Upper lobe of right lung (tissue), 1 donor: ENCODE data around the gene GOLGA6A. TPM values are rescaled to one million over a fixed set of nuclear protein-coding genes. Genes with fewer than 3 reads are reported as not detected.
"Not testable (repeated sequence)": the region's sequence is repeated elsewhere in the genome, so short reads cannot be mapped to it uniquely, and the experiment has no call there.

Source experiments
- ATAC-seq: fragments of 200-7000 bp; cut with Tn5 transposase; one replicate; pipeline ENCODE4 v1.9.1; 2020; ENCODE audit warnings: mild to moderate bottlenecking, moderate library complexity
- DNase-seq: peaks from one replicate; pipeline ENCODE4 v3.0.0-alpha.2; 2020
- H3K27ac ChIP-seq: fragments of 200-600 bp; one replicate; pipeline ENCODE4 v1.8.0; 2022
- H3K27me3 ChIP-seq: fragments of 200-600 bp; one replicate; pipeline ENCODE4 v1.8.0; 2022; ENCODE audit warnings: mild to moderate bottlenecking
- H3K36me3 ChIP-seq: fragments of 200-600 bp; one replicate; pipeline ENCODE4 v1.8.0; 2022
- H3K4me1 ChIP-seq: fragments of 200-600 bp; one replicate; pipeline ENCODE4 v1.8.0; 2022
- H3K4me3 ChIP-seq: fragments of 200-600 bp; one replicate; pipeline ENCODE4 v1.8.0; 2022; ENCODE audit warnings: mild to moderate bottlenecking
- H3K9me3 ChIP-seq: fragments of 200-600 bp; one replicate; pipeline ENCODE4 v1.8.0; 2022
- intact Hi-C: fragments of 100-400 bp; cut with DNase I; formaldehyde crosslinking; loops from one replicate; pipeline ENCODE4 v1.11.0; 2022
- long read RNA-seq: library from polyadenylated mRNA; unstranded; transcript quantifications from one replicate; pipeline ENCODE4 v2.0.0, GENCODE V29; 2021
- total RNA-seq: library from RNA; stranded (reverse); fragmentation: NEBNext Ultra II Directional; extraction: Animal tissue kit (Norgen Biotek cat#: 25700); gene quantifications from one replicate; pipeline ENCODE4 v1.2.1, GENCODE V29; 2021
- TF ChIP-seq, protein P1 (sequence below): fragments of 200-600 bp; IDR thresholded peaks from one replicate; pipeline ENCODE4 v1.8.0; 2022; ENCODE audit warnings: antibody characterized with exemption
- donor health status: DM: no; HTN: yes; CAD: no; lungs with severe emphysema.

Gene GOLGA6A, protein sequence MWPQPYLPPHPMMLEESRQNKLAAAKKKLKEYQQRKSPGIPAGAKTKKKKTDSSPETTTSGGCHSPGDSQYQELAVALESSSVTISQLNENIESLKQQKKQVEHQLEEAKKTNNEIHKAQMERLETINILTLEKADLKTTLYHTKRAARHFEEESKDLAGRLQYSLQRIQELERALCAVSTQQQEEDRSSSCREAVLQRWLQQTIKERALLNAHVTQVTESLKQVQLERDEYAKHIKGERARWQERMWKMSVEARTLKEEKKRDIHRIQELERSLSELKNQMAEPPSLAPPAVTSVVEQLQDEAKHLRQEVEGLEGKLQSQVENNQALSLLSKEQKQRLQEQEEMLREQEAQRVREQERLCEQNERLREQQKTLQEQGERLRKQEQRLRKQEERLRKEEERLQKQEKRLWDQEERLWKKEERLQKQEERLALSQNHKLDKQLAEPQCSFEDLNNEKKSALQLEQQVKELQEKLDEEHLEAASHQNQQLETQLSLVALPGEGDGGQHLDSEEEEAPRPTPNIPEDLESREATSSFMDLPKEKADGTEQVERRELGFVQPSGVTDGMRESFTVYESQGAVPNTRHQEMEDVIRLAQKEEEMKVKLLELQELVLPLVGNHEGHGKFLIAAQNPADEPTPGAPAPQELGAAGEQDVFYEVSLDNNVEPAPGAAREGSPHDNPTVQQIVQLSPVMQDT
- not detected for total RNA-seq
- long read RNA-seq, result 0 reads

DNA sequence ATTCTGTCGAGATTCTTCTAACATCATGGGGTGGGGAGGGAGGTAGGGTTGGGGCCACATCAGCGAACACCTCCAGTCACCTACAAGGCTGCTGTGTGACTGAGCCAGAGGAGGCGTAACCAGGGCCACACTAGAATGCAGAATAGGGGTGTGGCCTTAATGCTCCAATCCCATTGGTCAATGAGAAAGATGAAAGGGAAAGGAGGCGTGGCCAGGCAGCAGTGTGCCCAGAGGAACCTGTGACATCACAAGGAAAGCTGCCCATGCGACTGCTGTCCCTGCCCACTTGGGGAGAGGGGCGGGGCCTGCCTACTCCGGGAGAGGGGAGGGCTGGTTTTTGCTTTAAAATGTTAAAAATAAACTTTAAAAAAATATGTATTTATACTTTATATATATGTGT lies at the start of gene GOLGA6A:
Gene GOLGA6A, minus strand, starts transcription at position 101 of the 400 bp plus-strand sequence. Its CDS starts 41 bp downstream, at position 60.
- H3K4me1 ChIP-seq, H3K27me3 ChIP-seq, intact Hi-C loops, H3K27ac ChIP-seq, DNase-seq, H3K36me3 ChIP-seq, H3K9me3 ChIP-seq, H3K4me3 ChIP-seq, ATAC-seq: not testable (repeated sequence)

DNA sequence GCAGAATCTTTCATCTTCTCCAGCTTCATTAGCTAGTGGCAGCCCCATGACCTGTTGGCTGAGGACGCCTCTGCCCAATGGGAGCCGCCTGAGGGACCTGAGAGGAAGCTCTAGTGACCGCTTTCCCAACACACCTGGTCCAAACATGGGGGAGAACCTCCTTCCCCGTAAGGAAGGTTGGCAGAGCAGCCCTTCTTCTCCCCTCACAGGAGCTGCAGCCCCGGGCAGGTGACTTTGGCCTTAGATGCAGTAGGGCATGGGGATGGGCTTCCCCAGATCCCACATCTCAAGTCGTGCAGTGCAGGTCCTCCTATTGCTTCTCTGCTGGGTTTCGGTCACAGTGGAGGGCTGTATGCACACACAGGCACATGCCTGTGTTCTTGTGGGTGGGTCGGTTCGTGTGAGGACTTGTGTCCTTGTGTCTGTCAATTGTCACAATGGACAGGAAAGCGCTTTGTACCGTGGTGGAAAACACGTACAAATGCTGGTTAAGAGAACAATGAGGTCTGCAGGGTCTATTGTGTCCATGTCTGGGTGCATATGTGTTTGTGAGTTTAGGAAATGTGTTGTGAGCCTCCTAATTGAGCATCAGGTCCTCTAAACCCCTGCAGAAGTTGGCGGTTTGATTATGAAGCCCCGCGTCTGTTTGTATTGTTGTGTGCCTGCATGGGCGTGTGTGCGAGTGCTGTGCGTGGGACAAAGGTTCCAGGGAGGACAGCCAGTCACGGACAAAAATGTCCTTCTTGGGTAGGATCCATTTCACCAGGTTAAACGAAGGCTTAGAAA lies 49.5 kb upstream of the GOLGA6A start:
- no peaks in the 10 kb centered on the region for H3K36me3 ChIP-seq
- H3K27me3 ChIP-seq, result peaks cover 94% of the 10 kb centered on the region
- DNase-seq (no peak), ATAC-seq (no peak)
- no peak overlapping the region for H3K27ac ChIP-seq
- TF ChIP-seq, protein P1, sequence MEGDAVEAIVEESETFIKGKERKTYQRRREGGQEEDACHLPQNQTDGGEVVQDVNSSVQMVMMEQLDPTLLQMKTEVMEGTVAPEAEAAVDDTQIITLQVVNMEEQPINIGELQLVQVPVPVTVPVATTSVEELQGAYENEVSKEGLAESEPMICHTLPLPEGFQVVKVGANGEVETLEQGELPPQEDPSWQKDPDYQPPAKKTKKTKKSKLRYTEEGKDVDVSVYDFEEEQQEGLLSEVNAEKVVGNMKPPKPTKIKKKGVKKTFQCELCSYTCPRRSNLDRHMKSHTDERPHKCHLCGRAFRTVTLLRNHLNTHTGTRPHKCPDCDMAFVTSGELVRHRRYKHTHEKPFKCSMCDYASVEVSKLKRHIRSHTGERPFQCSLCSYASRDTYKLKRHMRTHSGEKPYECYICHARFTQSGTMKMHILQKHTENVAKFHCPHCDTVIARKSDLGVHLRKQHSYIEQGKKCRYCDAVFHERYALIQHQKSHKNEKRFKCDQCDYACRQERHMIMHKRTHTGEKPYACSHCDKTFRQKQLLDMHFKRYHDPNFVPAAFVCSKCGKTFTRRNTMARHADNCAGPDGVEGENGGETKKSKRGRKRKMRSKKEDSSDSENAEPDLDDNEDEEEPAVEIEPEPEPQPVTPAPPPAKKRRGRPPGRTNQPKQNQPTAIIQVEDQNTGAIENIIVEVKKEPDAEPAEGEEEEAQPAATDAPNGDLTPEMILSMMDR, result no peak
- H3K4me1 ChIP-seq, result peaks cover 15% of the 10 kb centered on the region
- intact Hi-C loops, result no loop called here
- no peak overlapping the region for H3K4me3 ChIP-seq
- H3K9me3 ChIP-seq, result no peaks in the 10 kb centered on the region

DNA sequence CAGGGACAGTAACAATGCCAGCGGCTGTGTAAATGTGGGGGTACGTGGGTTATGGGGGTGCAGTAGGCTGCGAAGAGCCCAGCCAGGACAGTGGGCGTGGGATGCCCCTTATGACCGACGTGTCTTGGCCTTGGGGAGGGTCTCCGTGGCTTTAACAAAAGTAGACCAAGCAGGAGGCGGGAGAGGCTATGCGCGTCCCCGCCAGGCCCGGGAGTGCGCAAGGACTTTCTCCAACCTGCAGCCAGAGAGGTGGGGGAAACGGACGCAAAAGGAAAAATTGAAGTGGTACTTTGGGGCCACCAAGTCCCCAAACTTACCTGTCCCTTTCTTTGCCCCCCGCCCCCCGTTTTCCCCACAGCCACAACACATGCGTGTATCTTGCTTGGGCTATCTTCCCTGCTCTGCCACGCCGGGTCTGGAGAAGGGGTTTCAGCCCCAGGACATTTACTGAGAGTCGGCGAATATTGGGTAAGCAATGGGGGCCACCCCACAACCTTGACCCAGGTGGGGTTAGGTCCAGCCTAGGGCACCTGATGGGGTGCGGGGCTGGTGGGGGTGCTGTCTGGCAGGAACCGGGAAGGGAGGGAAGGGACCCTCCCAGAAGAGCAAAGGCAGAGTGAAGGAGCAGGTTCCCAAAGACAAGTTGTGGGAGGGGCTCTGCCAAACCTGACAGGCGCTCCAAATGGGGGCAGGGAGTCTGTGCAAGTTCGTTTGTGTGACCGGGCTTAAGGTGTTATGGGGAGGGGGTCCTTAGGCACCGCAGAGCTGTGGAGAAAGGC lies 48.7 kb upstream of the GOLGA6A start:
- no peaks in the 10 kb centered on the region for H3K9me3 ChIP-seq
- DNase-seq (no peak), ATAC-seq (no peak)
- no peak overlapping the region for H3K27ac ChIP-seq
- no peak overlapping the region for H3K4me3 ChIP-seq
- H3K36me3 ChIP-seq, result no peaks in the 10 kb centered on the region
- H3K4me1 ChIP-seq, result peaks cover 15% of the 10 kb centered on the region
- TF ChIP-seq, protein P1, result no peak
- intact Hi-C loops, result no loop called here
- peaks cover 91% of the 10 kb centered on the region for H3K27me3 ChIP-seq

DNA sequence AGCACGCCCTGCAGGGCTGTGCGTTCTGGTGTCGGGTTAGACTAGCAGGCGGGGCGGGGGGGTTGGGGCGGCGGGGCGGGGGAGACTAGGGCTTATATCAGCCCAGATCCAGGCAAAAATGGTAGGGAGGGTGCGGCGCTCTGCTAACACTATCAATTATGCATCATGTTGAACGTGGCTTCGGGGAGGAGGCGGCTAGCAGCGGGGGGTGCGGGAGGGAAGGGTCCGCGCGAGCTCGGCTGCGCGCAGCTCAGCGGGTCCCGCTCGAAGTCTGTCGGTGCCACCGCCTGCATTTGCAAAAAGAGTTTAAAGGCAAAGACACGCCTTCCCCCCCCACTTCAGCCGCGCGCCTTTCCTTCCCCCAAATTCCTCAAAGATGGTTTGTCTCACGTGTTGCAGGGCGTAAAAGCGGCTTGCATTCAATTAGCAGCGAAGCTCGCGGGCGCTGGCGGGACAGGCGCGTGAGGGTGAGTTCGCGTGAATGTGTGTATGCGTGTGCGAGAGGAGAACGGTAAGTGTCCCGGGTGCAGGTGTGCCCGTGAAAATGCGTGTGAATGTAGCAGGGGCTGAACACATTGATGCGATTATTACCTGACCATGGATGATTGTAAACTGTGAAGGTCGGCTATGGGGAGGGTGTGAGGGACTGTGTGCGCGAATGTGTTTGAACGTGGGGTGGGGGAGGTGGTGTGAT lies 48.0 kb upstream of the GOLGA6A start, which contains the start of gene ISLR2:
Gene ISLR2, plus strand, starts transcription at position 432 of the 694 bp plus-strand sequence. CDS start 2,169 bp downstream, outside the sequence.
- TF ChIP-seq, protein P1, result no peak
- Histone ChIP-seq H3K27me3 (peaks cover 91% of the 10 kb centered on the region), H3K27ac (no peak within 1 kb of the TSS), H3K4me3 (no peak within 1 kb of the TSS), H3K36me3 (no peaks in the 10 kb centered on the region), H3K9me3 (no peaks in the 10 kb centered on the region), H3K4me1 (peaks cover 15% of the 10 kb centered on the region)
- ATAC-seq (no peak), DNase-seq (no peak)
- intact Hi-C loops, result no loop called here

DNA sequence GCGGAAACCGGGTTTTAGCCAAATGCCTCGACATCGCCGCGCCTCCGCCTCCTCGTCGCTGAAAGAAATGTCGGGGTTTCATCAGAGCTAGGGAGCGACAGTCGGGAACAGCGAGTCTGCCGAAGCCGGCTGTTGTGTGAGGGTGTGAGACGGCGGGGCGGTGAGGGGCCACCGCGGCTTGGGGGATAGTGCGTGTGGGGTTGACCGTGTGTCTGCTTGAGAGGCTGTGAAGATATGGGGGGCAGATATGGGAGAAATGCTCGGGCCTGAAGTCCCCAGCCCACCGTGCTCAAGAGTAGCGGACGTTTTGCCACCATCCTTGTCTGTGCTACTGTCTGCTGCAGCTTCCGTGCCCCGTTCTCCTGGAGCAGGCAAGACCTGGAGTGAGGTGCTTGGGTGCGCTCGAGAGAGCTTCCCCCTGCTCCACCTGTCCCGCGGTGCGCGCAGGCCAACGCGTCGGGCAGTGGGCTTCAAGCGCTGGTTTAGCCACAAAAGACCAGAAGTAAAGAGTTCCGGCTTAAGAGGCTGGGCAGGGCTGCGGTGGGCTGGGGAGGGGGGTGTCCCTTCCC lies 47.3 kb upstream of the GOLGA6A start:
- no peak overlapping the region for H3K27ac ChIP-seq
- TF ChIP-seq, protein P1, result no peak
- peaks cover 15% of the 10 kb centered on the region for H3K4me1 ChIP-seq
- no peak overlapping the region for H3K4me3 ChIP-seq
- H3K9me3 ChIP-seq, result no peaks in the 10 kb centered on the region
- no peak for DNase-seq
- H3K27me3 ChIP-seq, result peaks cover 91% of the 10 kb centered on the region
- no peaks in the 10 kb centered on the region for H3K36me3 ChIP-seq
- intact Hi-C loops, result loop anchor here (5.0 kb wide), 1 partner anchor 173 kb away; no protein-coding TSS in a partner anchor
- no peak for ATAC-seq
